Measurements from ENCODE around the gene DPH3. TPM values are rescaled to one million over a fixed set of nuclear protein-coding genes. Genes with fewer than 3 reads are reported as not detected.

DPH3 gene
- total RNA-seq, 2 donors from 2014 or later = 23.4 to 26.1 TPM

- no peaks in the 10 kb centered on the region for H3K36me3 Mint-ChIP-seq (ENCODE audit: insufficient read depth in 2 of 2)
- H3K9me3 Mint-ChIP-seq = no peaks in the 10 kb centered on the region
- H3K27me3 Mint-ChIP-seq (ENCODE audit: low read depth) = no peaks in the 10 kb centered on the region
- peaks cover 20% of the 10 kb centered on the region for H3K4me1 Mint-ChIP-seq (ENCODE audit: low read depth)
- ATAC-seq (replicated peaks in 1 of 2) (no peak), DNase-seq (no peak)
- no peak overlapping the region for H3K27ac Mint-ChIP-seq
- no peak overlapping the region for H3K4me3 Mint-ChIP-seq
Observed at GRCh38 chr3:16248556-16248955, 16.2 kb downstream of the DPH3 start.

GRCh38 chr3:16247282-16248061 lies 17.3 kb downstream of the DPH3 start:
- H3K27ac Mint-ChIP-seq = no peak overlapping the region
- peak; percentile 78 to 82 for ATAC-seq (replicated peaks in 1 of 2)
- no peaks in the 10 kb centered on the region for H3K36me3 Mint-ChIP-seq (ENCODE audit: insufficient read depth in 2 of 2)
- peaks cover 14% of the 10 kb centered on the region for H3K4me1 Mint-ChIP-seq (ENCODE audit: low read depth)
- H3K4me3 Mint-ChIP-seq = peak overlapping the region in 1 of 2 donors; percentile 65
- H3K9me3 Mint-ChIP-seq = no peaks in the 10 kb centered on the region
- H3K27me3 Mint-ChIP-seq (ENCODE audit: low read depth) = no peaks in the 10 kb centered on the region
- DNase-seq = peak; percentile 76 to 81

GRCh38 chr3:16245609-16246008 lies 19.1 kb downstream of the DPH3 start:
- ATAC-seq (replicated peaks in 1 of 2) (no peak), DNase-seq (no peak)
- no peaks in the 10 kb centered on the region for H3K36me3 Mint-ChIP-seq (ENCODE audit: insufficient read depth in 2 of 2)
- no peaks in the 10 kb centered on the region for H3K27me3 Mint-ChIP-seq (ENCODE audit: low read depth)
- H3K4me3 Mint-ChIP-seq = no peak overlapping the region
- peaks cover 19% of the 10 kb centered on the region for H3K4me1 Mint-ChIP-seq (ENCODE audit: low read depth)
- no peak overlapping the region for H3K27ac Mint-ChIP-seq
- H3K9me3 Mint-ChIP-seq = no peaks in the 10 kb centered on the region

GRCh38 chr3:16243706-16244490 lies 20.8 kb downstream of the DPH3 start:
- Mint-ChIP-seq H3K4me1 (ENCODE audit: low read depth) (peaks cover 26% of the 10 kb centered on the region), H3K4me3 (no peak overlapping the region), H3K27me3 (ENCODE audit: low read depth) (no peaks in the 10 kb centered on the region), H3K36me3 (ENCODE audit: insufficient read depth in 2 of 2) (no peaks in the 10 kb centered on the region), H3K9me3 (no peaks in the 10 kb centered on the region), H3K27ac (peak overlapping the region; percentile 3)
- DNase-seq (no peak), ATAC-seq (replicated peaks in 1 of 2) (peak; percentile 39 to 42)

GRCh38 chr3:16242177-16242576 lies 22.6 kb downstream of the DPH3 start:
- no peaks in the 10 kb centered on the region for H3K27me3 Mint-ChIP-seq (ENCODE audit: low read depth)
- H3K36me3 Mint-ChIP-seq (ENCODE audit: insufficient read depth in 2 of 2) = no peaks in the 10 kb centered on the region
- no peak for ATAC-seq (replicated peaks in 1 of 2)
- no peak overlapping the region for H3K27ac Mint-ChIP-seq
- peaks cover 18% of the 10 kb centered on the region for H3K4me1 Mint-ChIP-seq (ENCODE audit: low read depth)
- no peaks in the 10 kb centered on the region for H3K9me3 Mint-ChIP-seq
- no peak for DNase-seq
- H3K4me3 Mint-ChIP-seq = no peak overlapping the region

- Mint-ChIP-seq H3K4me1 (ENCODE audit: low read depth) (peaks cover 18% of the 10 kb centered on the region), H3K27ac (no peak overlapping the region), H3K27me3 (ENCODE audit: low read depth) (no peaks in the 10 kb centered on the region), H3K4me3 (no peak overlapping the region), H3K9me3 (no peaks in the 10 kb centered on the region), H3K36me3 (ENCODE audit: insufficient read depth in 2 of 2) (no peaks in the 10 kb centered on the region)
- no peak for ATAC-seq (replicated peaks in 1 of 2)
- DNase-seq = no peak
Observed at GRCh38 chr3:16241225-16241624, 23.5 kb downstream of the DPH3 start.

GRCh38 chr3:16240229-16241023 lies 24.3 kb downstream of the DPH3 start:
- no peak overlapping the region for H3K27ac Mint-ChIP-seq
- peaks cover 18% of the 10 kb centered on the region for H3K4me1 Mint-ChIP-seq (ENCODE audit: low read depth)
- H3K27me3 Mint-ChIP-seq (ENCODE audit: low read depth) = no peaks in the 10 kb centered on the region
- no peak overlapping the region for H3K4me3 Mint-ChIP-seq
- ATAC-seq (replicated peaks in 1 of 2) (peak; percentile 37 to 58), DNase-seq (no peak)
- no peaks in the 10 kb centered on the region for H3K36me3 Mint-ChIP-seq (ENCODE audit: insufficient read depth in 2 of 2)
- no peaks in the 10 kb centered on the region for H3K9me3 Mint-ChIP-seq

- Mint-ChIP-seq H3K4me1 (ENCODE audit: low read depth) (peaks cover 18% of the 10 kb centered on the region), H3K9me3 (no peaks in the 10 kb centered on the region), H3K27ac (no peak overlapping the region), H3K4me3 (no peak overlapping the region), H3K27me3 (ENCODE audit: low read depth) (no peaks in the 10 kb centered on the region), H3K36me3 (ENCODE audit: insufficient read depth in 2 of 2) (no peaks in the 10 kb centered on the region)
- ATAC-seq (replicated peaks in 1 of 2) = no peak
- no peak for DNase-seq
Observed at GRCh38 chr3:16239780-16240179, 25.0 kb downstream of the DPH3 start.

- Mint-ChIP-seq H3K27me3 (ENCODE audit: low read depth) (no peaks in the 10 kb centered on the region), H3K27ac (no peak overlapping the region), H3K4me1 (ENCODE audit: low read depth) (peaks cover 17% of the 10 kb centered on the region), H3K4me3 (no peak overlapping the region), H3K36me3 (ENCODE audit: insufficient read depth in 2 of 2) (no peaks in the 10 kb centered on the region), H3K9me3 (peaks cover 0 to 1% of the 10 kb centered on the region in 2 donors)
- no peak for ATAC-seq (replicated peaks in 1 of 2)
- DNase-seq = no peak
Observed at GRCh38 chr3:16239086-16239770, 25.5 kb downstream of the DPH3 start.

- Mint-ChIP-seq H3K9me3 (peaks cover 0 to 1% of the 10 kb centered on the region in 2 donors), H3K27ac (no peak overlapping the region), H3K4me3 (no peak overlapping the region), H3K4me1 (ENCODE audit: low read depth) (peaks cover 12% of the 10 kb centered on the region), H3K36me3 (ENCODE audit: insufficient read depth in 2 of 2) (no peaks in the 10 kb centered on the region), H3K27me3 (ENCODE audit: low read depth) (no peaks in the 10 kb centered on the region)
- ATAC-seq (replicated peaks in 1 of 2) = no peak
- DNase-seq = no peak
Observed at GRCh38 chr3:16236856-16237393, 27.8 kb downstream of the DPH3 start.

- ATAC-seq (replicated peaks in 1 of 2) (no peak), DNase-seq (no peak)
- Mint-ChIP-seq H3K36me3 (ENCODE audit: insufficient read depth in 2 of 2) (no peaks in the 10 kb centered on the region), H3K27me3 (ENCODE audit: low read depth) (no peaks in the 10 kb centered on the region), H3K27ac (no peak overlapping the region), H3K9me3 (peaks cover 0 to 1% of the 10 kb centered on the region in 2 donors), H3K4me3 (no peak overlapping the region), H3K4me1 (ENCODE audit: low read depth) (peaks cover 12% of the 10 kb centered on the region)
Observed at GRCh38 chr3:16236030-16236639, 28.6 kb downstream of the DPH3 start.

- ATAC-seq (replicated peaks in 1 of 2) (no peak), DNase-seq (no peak)
- no peaks in the 10 kb centered on the region for H3K36me3 Mint-ChIP-seq (ENCODE audit: insufficient read depth in 2 of 2)
- no peaks in the 10 kb centered on the region for H3K27me3 Mint-ChIP-seq (ENCODE audit: low read depth)
- H3K4me3 Mint-ChIP-seq = no peak overlapping the region
- peaks cover 0 to 1% of the 10 kb centered on the region in 2 donors for H3K9me3 Mint-ChIP-seq
- no peak overlapping the region for H3K27ac Mint-ChIP-seq
- H3K4me1 Mint-ChIP-seq (ENCODE audit: low read depth) = no peaks in the 10 kb centered on the region
Observed at GRCh38 chr3:16234281-16234680, 30.5 kb downstream of the DPH3 start.

All from activated T-cell treated with anti-CD3 and anti-CD28 coated beads, Interleukin-2, amount 50 U/mL, for 72 hours (primary cell).